ENCODE measurements around the gene PRMT1. TPM values are rescaled to one million over a fixed set of nuclear protein-coding genes. Genes with fewer than 3 reads are reported as not detected.

PRMT1 gene
- polyA plus RNA-seq, 4 donors, result 196 to 239 (median 211) TPM

- DNase-seq (ENCODE audit: low read depth in 4 of 4, low spot score in 3 of 4), result no peak
Observed at GRCh38 chr19:49687566-49688316, 10.7 kb downstream of the PRMT1 start.

- no peak for DNase-seq (ENCODE audit: low read depth in 4 of 4, low spot score in 3 of 4)
Observed at GRCh38 chr19:49688531-49689132, 11.6 kb downstream of the PRMT1 start.

- DNase-seq (ENCODE audit: low read depth in 4 of 4, low spot score in 3 of 4), result no peak
Observed at GRCh38 chr19:49689133-49690078, 12.3 kb downstream of the PRMT1 start, which contains the start of gene ADM5. ADM5 (plus strand) TSS chr19:49689594; CDS start chr19:49689838, 244 bp downstream.

GRCh38 chr19:49690079-49690655, 13.1 kb downstream of the PRMT1 start:
- no peak for DNase-seq (ENCODE audit: low read depth in 4 of 4, low spot score in 3 of 4)

GRCh38 chr19:49690656-49691242, 13.7 kb downstream of the PRMT1 start, which contains the start of gene CPT1C:
CPT1C (plus strand) TSS chr19:49691116; CDS start chr19:49692253, 1,137 bp downstream.
- DNase-seq (ENCODE audit: low read depth in 4 of 4, low spot score in 3 of 4), result peak in 1 of 4 donors; percentile 53

GRCh38 chr19:49691243-49692146, 14.4 kb downstream of the PRMT1 start:
- no peak for DNase-seq (ENCODE audit: low read depth in 4 of 4, low spot score in 3 of 4)

- DNase-seq (ENCODE audit: low read depth in 4 of 4, low spot score in 3 of 4), result no peak
Observed at GRCh38 chr19:49692147-49692506, 15.1 kb downstream of the PRMT1 start.

GRCh38 chr19:49696115-49696514, 19.0 kb downstream of the PRMT1 start:
- DNase-seq (ENCODE audit: low read depth in 4 of 4, low spot score in 3 of 4), result no peak

GRCh38 chr19:49696865-49697264, 19.8 kb downstream of the PRMT1 start:
- DNase-seq (ENCODE audit: low read depth in 4 of 4, low spot score in 3 of 4), result no peak

GRCh38 chr19:49699364-49699763, 22.3 kb downstream of the PRMT1 start:
- DNase-seq (ENCODE audit: low read depth in 4 of 4, low spot score in 3 of 4), result no peak

- no peak for DNase-seq (ENCODE audit: low read depth in 4 of 4, low spot score in 3 of 4)
Observed at GRCh38 chr19:49700563-49700962, 23.5 kb downstream of the PRMT1 start.

GRCh38 chr19:49701271-49701786, 24.3 kb downstream of the PRMT1 start:
- no peak for DNase-seq (ENCODE audit: low read depth in 4 of 4, low spot score in 3 of 4)

GRCh38 chr19:49704888-49705642, 28.0 kb downstream of the PRMT1 start:
- no peak for DNase-seq (ENCODE audit: low read depth in 4 of 4, low spot score in 3 of 4)

- no peak for DNase-seq (ENCODE audit: low read depth in 4 of 4, low spot score in 3 of 4)
Observed at GRCh38 chr19:49705919-49706318, 28.8 kb downstream of the PRMT1 start.

- no peak for DNase-seq (ENCODE audit: low read depth in 4 of 4, low spot score in 3 of 4)
Observed at GRCh38 chr19:49710372-49710951, 33.4 kb downstream of the PRMT1 start.

GRCh38 chr19:49712397-49712859, 35.4 kb downstream of the PRMT1 start:
- no peak for DNase-seq (ENCODE audit: low read depth in 4 of 4, low spot score in 3 of 4)

- no peak for DNase-seq (ENCODE audit: low read depth in 4 of 4, low spot score in 3 of 4)
Observed at GRCh38 chr19:49713236-49713845, 36.3 kb downstream of the PRMT1 start.
